GM18502 (cell line): ENCODE results near the gene UBE2O.

Source experiments
- ATAC-seq: cut with Tn5 transposase; IDR thresholded peaks from one replicate; pipeline ENCODE4 v1.9.1; 2021; ENCODE audit warnings: mild to moderate bottlenecking; ENCODE audit not compliant: unreplicated experiment, poor library complexity

The UBE2O gene

DNA sequence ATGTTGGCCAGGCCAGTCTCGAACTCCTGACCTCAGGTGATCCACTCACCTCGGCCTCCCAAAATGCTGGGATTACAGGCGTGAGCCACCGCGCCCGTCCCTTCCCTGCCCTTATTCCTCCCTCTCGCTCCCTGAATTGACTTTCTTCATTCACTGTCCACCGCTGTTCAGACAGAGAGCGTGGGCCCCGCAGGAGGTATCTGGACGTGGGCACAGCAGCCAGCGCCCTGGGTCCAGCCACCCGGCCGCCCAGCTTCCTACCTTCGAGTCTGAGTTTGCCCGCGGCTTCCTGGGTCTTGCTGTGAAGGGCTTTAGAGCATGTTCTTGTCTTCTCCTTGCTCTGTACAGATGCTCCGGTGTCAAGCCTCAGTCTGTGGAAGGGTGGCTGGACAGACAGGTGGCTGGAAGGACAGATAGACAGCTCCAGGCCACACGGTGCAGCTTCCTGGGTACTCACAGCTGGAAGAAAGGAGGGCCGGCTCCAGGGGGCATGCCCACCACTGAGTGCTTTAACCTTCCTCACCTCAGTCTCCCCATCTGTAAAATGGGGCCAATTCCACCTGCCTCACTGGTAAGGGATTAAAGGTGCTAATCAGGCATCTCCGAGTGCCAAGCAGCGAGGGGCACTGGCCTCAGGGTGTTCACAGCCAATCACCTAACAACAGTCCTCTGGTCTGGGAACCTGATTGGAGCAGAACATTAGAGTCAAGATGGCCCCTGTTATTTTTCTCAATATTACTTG is 34.7 kb upstream of the UBE2O start:
- no peak for ATAC-seq

DNA sequence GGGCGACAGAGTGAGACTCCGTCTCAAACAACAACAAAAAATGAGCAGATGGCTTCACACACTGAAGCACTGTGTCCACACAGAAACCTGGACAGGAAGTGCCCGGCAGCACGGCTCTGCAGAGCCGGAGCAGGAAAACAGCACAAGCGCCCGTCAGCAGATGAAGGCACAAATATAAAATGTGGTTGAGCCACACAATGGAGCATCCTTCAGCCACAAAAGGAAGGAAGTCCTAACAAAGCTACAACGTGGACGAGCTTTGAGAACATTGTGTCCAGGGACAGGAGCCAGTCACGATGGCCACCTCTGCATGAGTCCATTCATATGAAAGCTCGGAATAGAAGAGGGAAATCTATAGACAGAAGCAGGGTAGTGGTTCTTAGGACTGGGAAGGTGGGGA is 32.6 kb upstream of the UBE2O start:
- no peak for ATAC-seq

DNA sequence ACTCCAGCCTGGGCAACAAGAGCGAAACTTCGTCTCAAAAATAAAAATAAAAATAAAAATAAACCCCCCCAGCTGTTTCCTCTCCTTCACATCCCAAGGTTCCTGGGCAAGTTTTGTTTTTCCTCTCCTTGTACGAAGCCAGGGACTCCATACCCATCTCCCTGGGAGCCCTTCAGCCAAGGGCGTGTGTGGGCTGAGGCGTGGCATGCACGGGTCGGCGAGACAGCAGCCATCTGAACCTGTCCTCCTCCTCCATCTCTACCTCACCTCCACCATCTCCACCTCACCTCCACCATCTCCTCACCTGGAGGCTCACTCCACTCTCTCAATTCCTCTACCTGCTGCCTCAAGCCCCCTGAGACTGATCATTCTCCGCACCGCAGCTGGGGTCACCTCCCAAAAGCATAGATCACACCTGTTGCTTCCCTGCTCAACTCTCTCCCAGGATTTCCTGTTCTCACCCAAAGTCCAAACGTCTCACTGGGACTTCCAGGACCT is 31.3 kb upstream of the UBE2O start:
- no peak for ATAC-seq

DNA sequence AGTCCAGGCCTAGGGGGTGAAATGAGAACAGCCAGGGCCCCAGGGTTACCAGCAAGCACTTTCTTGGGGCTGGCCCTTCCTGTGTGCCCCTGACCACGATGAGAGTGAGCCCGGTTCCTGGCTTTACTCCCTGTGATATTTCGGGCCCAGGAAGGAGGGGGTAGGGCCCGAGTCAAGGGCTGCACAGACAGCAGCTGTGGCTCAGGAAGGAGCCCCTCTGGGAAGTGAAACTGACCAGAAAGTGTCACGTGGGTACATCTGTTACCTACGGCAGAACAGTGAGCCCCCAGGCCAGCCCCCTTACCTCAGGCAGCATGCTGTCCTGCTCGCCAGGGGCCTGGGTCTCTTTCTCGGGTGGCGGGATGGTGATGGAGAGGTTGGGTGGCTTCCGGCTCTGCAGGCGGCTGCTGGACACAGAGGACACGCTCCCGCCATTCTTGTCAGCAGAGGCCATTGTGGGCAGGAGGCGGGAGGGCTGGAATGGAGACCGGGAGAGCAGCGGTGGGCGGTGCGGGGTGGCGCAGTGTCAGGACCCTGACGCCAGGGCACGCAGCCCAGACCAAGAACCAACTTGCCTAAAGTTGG is 28.2 kb upstream of the UBE2O start:
- ATAC-seq, result peak; percentile 73

DNA sequence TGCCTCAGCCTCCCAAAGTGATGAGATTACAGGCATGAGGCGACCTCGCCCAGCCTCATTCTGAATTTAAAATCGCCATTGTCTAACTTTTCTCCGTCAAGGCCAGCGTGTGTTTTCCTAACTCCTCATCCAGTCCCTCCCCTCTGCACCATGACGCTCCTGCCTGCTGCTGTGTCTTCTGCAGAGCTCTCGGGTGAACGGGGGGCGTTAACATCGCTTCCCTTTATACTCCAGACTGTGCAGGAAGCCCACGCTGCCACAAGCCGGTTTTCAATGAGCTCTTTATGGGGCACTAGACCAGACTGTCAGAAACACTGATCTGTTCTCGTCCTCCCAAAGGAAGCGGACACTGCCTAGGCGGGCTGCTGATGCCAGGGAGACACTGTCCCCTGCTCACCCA is 27.7 kb upstream of the UBE2O start:
- peak; percentile 14 for ATAC-seq

DNA sequence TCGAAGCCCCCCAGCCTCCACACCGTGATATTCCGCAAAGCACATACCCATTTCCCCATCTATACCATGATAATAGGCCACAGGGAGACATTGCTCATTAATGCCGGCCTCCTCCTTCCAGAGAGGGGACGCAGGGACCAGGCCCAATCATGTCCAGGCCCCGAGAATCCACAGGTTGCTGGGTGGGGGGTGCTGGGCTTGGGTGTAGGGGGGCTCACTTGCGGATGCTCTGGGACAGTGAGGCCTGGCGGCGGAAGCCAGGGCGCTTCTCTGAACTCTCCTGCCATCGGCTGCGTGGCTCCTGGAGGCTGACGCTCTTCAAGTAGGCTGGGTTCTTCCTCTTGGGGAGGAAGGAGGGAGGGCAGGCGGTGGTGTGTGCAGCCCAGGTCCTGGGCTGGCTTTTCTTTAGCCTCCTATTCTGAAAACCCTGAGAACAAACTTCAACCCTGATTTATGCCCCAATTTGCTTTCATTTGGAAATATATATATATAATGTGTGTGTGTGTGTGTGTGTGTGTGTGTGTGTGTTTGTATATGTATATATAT is 26.6 kb upstream of the UBE2O start:
- no peak for ATAC-seq

DNA sequence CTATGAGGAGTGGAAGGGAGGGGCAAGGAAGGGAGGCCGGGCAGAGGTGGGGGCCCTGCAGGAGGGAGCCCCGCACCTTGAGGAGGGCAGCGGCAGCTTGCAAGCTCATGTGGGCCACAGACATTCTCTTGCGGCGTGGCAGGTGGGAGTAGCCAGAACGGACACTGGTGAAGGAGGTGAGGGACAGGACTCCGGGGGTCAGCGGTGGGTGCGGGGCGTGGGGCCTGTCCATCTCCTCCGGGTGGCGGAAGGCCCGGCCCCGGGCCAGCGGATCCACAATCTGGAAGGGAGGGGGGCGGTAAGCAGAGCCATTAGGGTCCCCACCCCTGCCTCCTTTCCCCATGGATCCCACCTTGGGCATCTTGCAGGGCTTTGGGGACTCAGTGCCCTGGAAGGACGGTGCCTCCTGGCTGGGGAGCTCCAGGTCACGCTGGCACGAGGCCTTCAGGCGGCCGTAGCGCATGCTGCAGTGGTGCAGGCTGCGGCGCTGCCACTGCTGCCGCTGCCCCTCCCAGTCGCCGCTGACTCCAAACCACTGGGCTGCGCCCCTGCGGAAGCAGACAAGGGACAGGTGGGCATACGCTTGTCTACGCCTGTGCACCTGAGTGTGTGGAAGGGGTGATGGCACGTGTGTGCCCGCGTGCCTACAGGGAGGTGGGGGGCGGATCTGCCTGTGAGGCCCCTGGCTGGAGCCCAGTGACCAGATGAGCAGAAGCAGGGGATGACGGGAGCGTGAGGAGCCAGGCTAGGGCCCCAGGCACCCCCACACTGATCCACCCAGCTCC is 26.0 kb upstream of the UBE2O start:
- ATAC-seq, result no peak

DNA sequence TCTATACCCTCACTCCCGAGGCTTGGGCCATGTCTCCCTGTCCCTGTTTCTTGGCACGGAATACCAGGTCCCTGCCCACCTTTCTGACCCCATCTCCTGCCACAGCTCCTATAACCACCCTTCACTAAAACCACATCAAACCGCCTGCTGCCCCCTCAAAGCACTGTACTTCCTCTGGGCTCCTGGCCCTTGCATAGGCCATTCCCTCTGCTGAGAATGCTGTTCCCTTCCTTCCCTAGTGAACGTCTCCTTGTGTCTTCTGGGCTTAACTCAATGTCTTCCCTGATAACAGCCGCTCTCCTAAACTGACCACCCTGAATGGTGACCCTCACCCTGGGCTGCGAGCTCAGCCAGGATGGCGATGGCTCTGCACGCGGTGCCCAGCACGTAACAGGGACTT is 25.1 kb upstream of the UBE2O start:
- ATAC-seq, result no peak

DNA sequence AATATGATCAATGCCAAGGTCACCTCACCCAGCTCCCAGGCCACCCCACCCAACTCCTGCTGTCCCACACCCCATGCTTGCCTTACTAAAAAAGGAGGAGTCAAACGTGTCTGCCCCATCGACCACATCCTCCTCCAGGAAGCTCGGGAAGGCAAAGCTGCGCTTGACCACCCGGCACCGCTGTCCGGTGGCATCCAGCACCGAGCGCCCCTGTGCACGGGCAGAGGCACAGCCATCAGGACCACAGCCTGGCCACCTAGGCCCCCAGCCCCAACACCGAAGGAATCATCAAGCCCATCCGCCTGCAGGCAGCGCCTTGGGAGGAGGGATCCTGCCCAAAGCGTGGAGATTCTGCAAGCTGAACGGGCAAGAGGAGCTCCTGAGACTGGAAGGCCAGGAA is 24.6 kb upstream of the UBE2O start:
- no peak for ATAC-seq

DNA sequence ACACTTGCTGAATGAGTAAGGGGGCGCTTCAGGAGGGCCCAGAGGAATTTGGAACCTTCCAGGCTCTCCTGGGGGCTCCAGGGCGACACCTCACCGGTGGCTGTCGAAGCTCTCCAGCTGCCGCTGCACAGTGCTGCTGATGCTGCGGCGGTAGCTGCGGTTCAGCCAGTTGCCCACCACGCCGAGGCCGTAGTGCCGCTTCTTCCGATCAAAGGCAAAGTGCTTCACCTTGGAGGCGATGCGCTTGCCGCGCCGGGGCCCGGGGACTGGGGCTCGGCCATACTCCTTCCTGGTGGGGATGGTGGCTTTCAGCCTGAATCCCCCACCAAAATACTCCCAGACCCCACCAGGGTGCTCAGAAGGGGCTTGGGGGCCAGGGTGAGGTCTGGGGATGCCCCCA is 23.8 kb upstream of the UBE2O start:
- ATAC-seq, result no peak

DNA sequence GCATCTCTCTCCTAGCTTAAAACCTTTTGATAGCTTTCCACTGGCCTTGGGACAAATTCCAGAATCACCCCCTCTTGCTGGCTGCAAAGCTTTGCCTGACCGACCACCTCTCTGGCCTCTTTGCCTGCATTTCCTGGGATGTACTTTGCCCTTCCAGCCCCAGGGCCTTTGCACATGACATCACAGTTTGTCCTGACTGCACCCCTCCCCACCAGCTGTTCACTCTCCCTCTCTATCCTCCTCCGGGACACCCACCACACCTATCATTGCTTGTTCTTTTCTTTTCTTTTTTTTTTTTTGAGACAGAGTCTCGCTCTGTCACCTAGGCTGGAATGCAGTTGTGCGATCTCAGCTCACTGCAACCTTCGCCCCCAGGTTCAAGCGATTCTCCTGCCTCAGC is 22.4 kb upstream of the UBE2O start:
- ATAC-seq, result no peak

DNA sequence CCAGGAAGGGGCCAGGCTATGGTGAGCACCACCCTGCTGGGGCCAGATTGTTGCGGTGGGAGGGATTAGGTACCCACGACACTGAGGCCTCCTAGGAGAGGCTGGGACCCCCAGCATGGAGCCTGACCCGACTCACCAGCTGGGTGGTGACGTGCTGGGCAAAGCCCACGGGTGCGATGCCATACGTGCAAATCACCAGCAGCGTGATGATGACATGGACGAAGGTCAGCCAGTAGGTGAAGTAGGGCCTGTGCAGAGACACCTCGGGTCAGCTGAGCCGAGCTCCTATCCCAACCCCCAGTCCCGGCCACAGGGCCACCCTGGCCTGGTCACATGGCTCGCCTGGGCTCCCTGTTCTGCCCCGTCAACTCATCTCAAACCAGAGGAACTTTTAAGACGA is 21.9 kb upstream of the UBE2O start:
- ATAC-seq, result no peak

DNA sequence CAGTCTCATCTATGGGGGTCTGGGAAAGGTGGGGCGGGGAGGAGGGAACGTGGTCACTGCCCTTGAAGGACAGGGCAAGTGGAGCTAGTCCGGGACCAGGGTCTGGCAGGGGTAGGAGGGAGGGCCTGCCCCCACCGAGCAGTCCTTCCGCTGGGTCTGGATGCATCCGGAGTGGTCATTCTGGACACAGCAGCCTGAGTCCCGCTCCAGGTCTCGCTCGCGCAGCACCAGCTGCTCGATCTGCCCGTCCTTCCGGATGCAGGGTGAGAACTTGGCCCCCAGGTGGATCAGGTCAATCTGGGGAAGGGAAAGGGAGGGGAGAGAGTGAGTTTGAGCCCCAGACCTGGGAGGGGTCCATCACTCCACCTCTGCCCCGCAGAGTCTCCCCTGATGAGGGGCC is 21.3 kb upstream of the UBE2O start:
- no peak for ATAC-seq

DNA sequence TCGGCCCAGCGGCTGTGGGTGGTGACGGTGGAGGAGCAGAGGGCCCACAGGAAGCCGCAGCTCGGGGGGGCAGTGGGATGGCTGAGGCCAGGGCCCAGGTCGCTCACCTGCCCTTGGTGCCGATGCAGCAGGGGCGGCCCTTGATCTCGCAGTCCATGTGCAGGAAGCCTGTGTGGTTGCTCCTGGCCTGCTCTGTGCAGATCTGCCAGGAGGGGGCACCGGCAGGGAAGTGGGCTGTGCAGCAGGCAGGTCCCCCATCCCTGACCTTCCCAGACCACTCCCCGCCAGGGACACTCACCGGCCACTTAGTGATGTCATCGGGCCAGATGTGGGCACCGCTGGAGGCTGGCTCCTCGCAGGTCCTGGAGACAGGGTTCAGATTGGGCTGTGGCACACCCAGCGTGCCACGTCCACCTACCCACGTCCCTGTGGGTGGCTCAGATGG is 20.6 kb upstream of the UBE2O start:
- no peak for ATAC-seq

DNA sequence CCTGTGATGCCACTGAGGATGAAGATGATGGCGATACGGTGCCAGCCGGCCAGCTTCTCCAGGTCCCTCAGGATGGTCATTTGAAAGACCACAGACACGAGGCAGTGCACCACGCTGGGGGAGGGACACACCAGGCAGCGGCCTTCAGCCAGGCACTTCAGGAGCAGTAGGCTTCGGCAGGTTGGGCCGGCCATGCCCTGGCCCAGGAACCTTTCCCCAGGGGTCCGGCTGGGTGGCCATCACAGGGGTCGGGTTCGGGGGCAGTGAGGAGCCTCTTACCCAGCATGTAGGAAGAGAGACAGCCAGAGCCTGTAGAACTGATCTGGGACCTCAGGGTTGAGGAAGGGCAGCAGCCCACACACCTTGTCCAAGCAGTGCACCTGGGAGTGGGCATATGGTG is 19.8 kb upstream of the UBE2O start:
- no peak for ATAC-seq

DNA sequence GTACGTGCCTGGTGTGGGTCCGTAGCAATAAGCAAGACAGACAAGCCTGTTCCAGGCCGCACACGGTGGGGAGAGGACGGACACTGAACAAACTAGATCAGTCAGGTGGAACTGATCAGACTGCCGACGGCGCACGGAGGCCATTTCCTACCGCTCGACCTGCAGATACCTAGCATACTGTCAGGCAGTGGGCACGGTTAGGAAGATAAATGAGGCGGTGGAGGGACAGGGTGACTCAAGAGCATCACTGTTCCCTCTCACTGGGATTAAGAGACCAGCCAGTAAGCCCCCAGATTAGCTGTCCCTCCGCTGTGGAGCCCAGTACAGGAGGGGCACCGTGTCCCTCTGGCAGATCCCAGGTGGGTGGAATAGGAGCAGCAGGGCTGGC is 19.3 kb upstream of the UBE2O start:
- ATAC-seq, result no peak

DNA sequence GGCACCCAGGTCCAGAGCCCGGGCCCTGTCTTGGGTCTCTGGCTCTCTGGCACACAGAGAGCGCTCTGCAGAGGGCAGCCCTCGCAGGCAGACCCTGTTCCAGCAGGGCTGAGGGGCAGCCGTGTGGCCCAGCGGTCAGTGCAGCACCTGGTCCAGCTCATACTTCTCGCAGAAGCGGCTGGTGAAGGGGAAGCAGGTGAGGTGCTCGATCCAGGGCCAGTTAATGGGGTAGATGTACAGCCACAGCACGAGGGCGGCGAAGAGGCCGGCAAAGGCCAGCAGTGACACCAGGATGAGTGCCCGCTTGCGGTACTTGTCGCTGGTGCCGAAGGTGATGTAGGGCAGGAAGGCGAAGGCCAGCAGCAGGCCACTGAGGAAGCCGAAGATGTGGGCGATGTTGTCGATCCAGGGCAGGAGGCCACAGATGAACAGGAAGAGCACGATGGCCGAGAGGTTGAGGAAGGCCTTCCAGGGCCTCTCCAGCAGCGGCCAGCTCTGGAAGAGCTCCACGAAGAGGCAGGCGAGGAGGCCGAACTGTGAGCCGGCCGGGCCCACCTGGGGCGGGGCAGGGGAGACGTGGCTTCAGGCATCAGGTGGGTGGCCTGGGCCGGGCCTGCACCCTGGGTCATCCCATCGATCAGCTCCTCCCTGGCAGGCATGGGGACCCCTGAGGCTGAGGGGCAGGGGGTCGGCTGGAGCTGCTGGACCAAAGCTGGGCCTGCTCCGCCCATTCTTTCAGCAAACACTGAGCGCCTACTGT is 18.7 kb upstream of the UBE2O start:
- ATAC-seq, result no peak

DNA sequence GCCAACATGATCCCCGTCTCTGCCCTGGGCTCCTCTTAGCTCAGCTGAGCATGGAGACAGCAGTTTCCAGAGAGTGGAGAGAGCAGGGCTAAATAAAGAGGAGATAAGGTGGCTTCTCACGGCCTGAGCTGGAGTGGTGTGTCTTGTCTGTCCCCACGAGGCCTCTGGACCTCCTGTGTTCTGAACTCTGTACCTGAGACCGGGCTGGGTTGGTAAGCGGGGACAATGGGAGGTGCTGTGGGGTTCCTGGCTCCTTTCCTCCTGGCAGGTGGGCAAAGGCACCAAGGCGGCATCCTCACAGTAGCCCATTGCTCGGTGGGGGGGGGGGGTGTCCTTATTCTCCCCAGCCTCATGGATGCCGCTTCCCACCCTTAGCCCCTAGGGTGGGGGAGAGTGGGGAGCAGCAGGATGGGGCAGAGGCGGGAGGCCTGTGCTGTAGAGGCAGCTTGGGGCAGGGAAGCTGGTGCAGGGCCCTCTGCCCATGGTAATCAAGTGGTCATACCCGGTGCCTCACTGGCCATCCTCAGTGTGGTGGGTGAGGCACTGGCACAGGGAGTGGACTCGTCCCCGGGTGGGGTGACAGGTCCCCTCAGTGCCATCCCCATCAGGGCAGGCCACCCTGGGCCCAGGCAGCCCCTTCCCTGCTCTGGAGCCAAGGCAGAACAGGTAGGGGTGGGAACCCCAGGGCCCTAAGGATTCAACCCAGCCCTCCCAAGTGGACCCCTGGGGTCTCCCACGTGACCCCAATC is 17.2 kb upstream of the UBE2O start:
- no peak for ATAC-seq

DNA sequence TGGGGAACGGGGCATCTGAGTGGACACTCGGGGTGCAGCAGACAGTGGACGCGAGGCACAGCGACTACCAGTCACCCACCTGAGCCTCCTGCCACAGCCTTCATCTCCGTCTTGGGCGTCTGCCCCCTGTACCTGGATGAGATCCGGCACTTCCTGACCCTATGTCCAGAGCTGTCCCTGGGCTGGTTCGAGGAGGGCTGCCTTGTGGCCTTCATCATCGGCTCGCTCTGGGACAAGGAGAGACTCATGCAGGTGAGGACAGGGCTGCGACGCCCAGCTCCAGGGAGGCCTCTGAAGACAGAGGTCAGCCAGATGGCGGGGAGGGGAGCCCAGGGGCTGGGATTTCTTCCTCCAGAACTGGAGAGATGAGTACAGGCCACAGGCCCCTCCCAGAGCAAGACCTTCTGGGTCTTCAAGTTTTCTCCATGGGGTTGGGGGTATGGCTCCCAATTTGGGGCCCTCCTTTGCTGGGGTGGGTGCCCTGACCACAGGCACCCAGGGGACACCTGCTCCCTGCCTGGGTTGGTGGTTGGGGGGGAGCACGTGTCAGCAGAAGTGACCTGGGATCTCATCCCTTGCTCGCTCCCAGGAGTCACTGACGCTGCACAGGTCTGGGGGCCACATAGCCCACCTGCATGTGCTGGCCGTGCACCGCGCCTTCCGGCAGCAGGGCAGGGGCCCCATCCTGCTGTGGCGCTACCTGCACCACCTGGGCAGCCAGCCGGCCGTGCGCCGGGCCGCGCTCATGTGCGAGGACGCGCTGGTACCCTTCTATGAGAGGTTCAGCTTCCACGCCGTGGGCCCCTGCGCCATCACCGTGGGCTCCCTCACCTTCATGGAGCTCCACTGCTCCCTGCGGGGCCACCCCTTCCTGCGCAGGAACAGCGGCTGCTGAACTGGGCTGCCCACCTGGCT is 16.4 kb upstream of the UBE2O start:
- no peak for ATAC-seq
